Measurements from ENCODE around the gene PROX2. TPM values are rescaled to one million over a fixed set of nuclear protein-coding genes. Genes with fewer than 3 reads are reported as not detected.

PROX2 gene
- total RNA-seq, 1 experiment from 2014 or later: not detected

DNA sequence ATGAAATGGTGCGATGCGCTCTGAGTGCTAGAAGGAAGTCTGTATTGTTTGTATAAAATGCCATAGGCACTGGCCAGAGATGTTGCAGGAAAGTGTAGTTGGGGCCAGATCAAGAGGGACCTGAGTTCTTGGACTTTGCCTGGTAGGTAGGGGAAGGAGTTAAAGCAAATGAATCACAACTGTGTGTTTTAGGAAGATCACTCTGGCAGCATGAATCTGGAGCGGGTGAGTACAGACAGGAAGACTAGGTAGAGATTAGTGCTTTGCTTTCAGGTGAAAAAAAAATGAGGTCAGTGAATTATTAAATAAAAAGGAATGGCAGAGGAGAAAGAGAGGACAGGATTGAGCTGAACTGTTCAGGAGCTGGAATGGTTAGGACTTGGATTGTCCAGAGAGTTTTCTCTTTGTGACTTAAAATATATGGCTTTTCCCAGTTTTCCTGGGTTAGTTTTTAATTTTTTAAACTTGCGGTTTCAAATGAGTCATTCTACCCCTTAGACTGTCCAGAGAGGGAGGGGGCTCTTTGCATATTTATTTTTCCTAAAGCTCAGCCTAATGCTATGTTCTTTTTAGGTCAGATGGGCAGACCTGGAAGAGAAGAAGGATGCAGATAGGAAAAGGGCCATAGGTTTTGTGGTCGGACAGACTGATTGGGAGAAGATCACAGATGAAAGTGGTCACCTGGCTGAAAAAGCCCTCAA is 41.1 kb downstream of the PROX2 start:
- H3K9me2 ChIP-seq (replicated peaks; ENCODE audit: low read length): no peaks in the 10 kb centered on the region

DNA sequence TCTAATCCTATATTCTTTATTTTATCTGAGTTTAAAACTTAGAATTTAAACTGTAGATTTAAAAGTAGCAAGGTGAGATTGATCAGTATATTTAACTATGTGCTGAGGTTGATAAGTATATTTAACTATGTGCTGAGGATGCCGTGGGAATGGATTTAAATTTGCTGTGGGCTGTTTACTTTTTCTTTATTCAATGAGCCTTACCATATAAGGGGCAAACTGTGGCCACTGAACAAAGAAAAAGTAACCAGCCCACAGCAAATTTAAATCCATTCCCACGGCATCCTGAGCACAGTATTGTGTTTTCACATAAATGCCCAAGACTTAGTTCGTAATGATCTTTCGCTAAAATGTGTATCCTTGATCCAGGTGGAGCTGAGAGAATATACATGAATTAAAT is 43.1 kb downstream of the PROX2 start:
- Histone ChIP-seq H3K4me1 (ENCODE audit: insufficient read depth, low read length) (no peaks in the 10 kb centered on the region), H3K36me3 (ENCODE audit: low read depth, low read length) (peaks cover 36% of the 10 kb centered on the region), H3K27me3 (ENCODE audit: low read length) (no peaks in the 10 kb centered on the region), H3K9ac (ENCODE audit: low read length) (no peak overlapping the region), H3K9me2 (replicated peaks; ENCODE audit: low read length) (no peaks in the 10 kb centered on the region), H3K9me3 (ENCODE audit: low read length) (no peaks in the 10 kb centered on the region), H2AFZ (ENCODE audit: low read length) (no peak overlapping the region), H3K4me2 (ENCODE audit: low read length) (no peak overlapping the region), H3F3A (ENCODE audit: low read length, unreplicated experiment) (no peaks in the 10 kb centered on the region), H4K20me1 (ENCODE audit: low read length) (no peaks in the 10 kb centered on the region), H3K79me2 (ENCODE audit: low read length) (no peaks in the 10 kb centered on the region), H3K27ac (ENCODE audit: low read length) (no peak overlapping the region), H3K4me3 (ENCODE audit: low read length) (no peak overlapping the region)
- intact Hi-C loops (cut with micrococcal nuclease): no loop called here
- TF ChIP-seq EZH2 (IDR thresholded peaks at IDR 0.05; ENCODE audit: low read length, unreplicated experiment) (no peak), EZH2phosphoT487 (IDR thresholded peaks at IDR 0.05; ENCODE audit: borderline replicate concordance, low read length) (no peak)
- TF ChIP-seq, protein P1, sequence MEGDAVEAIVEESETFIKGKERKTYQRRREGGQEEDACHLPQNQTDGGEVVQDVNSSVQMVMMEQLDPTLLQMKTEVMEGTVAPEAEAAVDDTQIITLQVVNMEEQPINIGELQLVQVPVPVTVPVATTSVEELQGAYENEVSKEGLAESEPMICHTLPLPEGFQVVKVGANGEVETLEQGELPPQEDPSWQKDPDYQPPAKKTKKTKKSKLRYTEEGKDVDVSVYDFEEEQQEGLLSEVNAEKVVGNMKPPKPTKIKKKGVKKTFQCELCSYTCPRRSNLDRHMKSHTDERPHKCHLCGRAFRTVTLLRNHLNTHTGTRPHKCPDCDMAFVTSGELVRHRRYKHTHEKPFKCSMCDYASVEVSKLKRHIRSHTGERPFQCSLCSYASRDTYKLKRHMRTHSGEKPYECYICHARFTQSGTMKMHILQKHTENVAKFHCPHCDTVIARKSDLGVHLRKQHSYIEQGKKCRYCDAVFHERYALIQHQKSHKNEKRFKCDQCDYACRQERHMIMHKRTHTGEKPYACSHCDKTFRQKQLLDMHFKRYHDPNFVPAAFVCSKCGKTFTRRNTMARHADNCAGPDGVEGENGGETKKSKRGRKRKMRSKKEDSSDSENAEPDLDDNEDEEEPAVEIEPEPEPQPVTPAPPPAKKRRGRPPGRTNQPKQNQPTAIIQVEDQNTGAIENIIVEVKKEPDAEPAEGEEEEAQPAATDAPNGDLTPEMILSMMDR (conservative IDR thresholded peaks at IDR 0.05; ENCODE audit: low read depth, low read length): no peak
- no peak for DNase-seq
- ATAC-seq: no peak
- BruUV-seq (replicated peaks): no TSS peak
- ChIA-PET POLR2A (ENCODE audit: unreplicated experiment) (no interaction called here), CTCF (no interaction called here)

More for the DNA sequence above, 41.1 kb downstream of the PROX2 start:
- ATAC-seq: no peak
- TF ChIP-seq EZH2 (IDR thresholded peaks at IDR 0.05; ENCODE audit: low read length, unreplicated experiment) (no peak), EZH2phosphoT487 (IDR thresholded peaks at IDR 0.05; ENCODE audit: borderline replicate concordance, low read length) (no peak)
- TF ChIP-seq, protein P1 (conservative IDR thresholded peaks at IDR 0.05; ENCODE audit: low read depth, low read length): no peak
- H4K20me1 ChIP-seq (ENCODE audit: low read length): no peaks in the 10 kb centered on the region
- BruUV-seq (replicated peaks): no TSS peak
- ChIA-PET POLR2A (ENCODE audit: unreplicated experiment) (no interaction called here), CTCF (no interaction called here)
- H3K27ac ChIP-seq (ENCODE audit: low read length): no peak overlapping the region
- no peak for DNase-seq
- H3K4me3 ChIP-seq (ENCODE audit: low read length): no peak overlapping the region
- no peaks in the 10 kb centered on the region for H3K27me3 ChIP-seq (ENCODE audit: low read length)
- H3K4me1 ChIP-seq (ENCODE audit: insufficient read depth, low read length): no peaks in the 10 kb centered on the region
- no peaks in the 10 kb centered on the region for H3K9me3 ChIP-seq (ENCODE audit: low read length)
- peaks cover 28% of the 10 kb centered on the region for H3K36me3 ChIP-seq (ENCODE audit: low read depth, low read length)
- H3K9ac ChIP-seq (ENCODE audit: low read length): no peak overlapping the region
- no peaks in the 10 kb centered on the region for H3K79me2 ChIP-seq (ENCODE audit: low read length)
- intact Hi-C loops (cut with micrococcal nuclease): no loop called here
- H3K4me2 ChIP-seq (ENCODE audit: low read length): no peak overlapping the region
- no peak overlapping the region for H2AFZ ChIP-seq (ENCODE audit: low read length)
- no peaks in the 10 kb centered on the region for H3F3A ChIP-seq (ENCODE audit: low read length, unreplicated experiment)

DNA sequence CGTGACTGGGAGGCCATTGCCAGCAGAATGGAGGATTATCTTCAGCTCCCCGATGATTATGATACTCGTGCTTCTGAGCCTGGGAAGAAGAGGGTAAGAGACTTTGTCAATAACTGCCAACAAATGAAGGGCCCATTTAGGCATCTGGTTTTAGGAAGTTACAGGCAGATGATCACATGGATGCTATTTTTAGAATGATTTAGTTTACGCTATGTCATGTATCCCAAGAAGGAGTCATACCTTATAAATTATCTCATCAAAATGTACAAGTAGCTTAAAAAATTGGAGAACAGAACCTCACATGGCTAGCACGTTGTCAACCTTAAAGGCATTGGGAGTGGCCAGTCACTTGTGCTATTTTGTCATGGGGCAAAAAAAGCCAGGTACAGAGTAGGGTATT is 46.7 kb downstream of the PROX2 start:
- H3K27me3 ChIP-seq (ENCODE audit: low read length): no peaks in the 10 kb centered on the region
- no peak for DNase-seq
- ATAC-seq: no peak
- no peaks in the 10 kb centered on the region for H3K4me1 ChIP-seq (ENCODE audit: insufficient read depth, low read length)
- H3F3A ChIP-seq (ENCODE audit: low read length, unreplicated experiment): no peaks in the 10 kb centered on the region
- H3K4me2 ChIP-seq (ENCODE audit: low read length): no peak overlapping the region
- ChIA-PET POLR2A (ENCODE audit: unreplicated experiment) (no interaction called here), CTCF (no interaction called here)
- no peaks in the 10 kb centered on the region for H4K20me1 ChIP-seq (ENCODE audit: low read length)
- H2AFZ ChIP-seq (ENCODE audit: low read length): no peak overlapping the region
- H3K36me3 ChIP-seq (ENCODE audit: low read depth, low read length): peaks cover 32% of the 10 kb centered on the region
- H3K4me3 ChIP-seq (ENCODE audit: low read length): no peak overlapping the region
- BruUV-seq (replicated peaks): no TSS peak
- TF ChIP-seq EZH2phosphoT487 (IDR thresholded peaks at IDR 0.05; ENCODE audit: borderline replicate concordance, low read length) (no peak), EZH2 (IDR thresholded peaks at IDR 0.05; ENCODE audit: low read length, unreplicated experiment) (no peak)
- TF ChIP-seq, protein P1 (conservative IDR thresholded peaks at IDR 0.05; ENCODE audit: low read depth, low read length): no peak
- no peak overlapping the region for H3K27ac ChIP-seq (ENCODE audit: low read length)
- no peaks in the 10 kb centered on the region for H3K79me2 ChIP-seq (ENCODE audit: low read length)
- intact Hi-C loops (cut with micrococcal nuclease): no loop called here
- no peak overlapping the region for H3K9ac ChIP-seq (ENCODE audit: low read length)
- H3K9me3 ChIP-seq (ENCODE audit: low read length): no peaks in the 10 kb centered on the region
- no peaks in the 10 kb centered on the region for H3K9me2 ChIP-seq (replicated peaks; ENCODE audit: low read length)
